HepG2 (cell line): ENCODE data around the gene ZDHHC7. TPM values are rescaled to one million over a fixed set of nuclear protein-coding genes. Genes with fewer than 3 reads are reported as not detected.

Experiments
- AGO1 ChIP-seq: fragments of 200-400 bp; formaldehyde crosslinking; IDR thresholded peaks from 2 replicates; pipeline ENCODE4 v1.6.1; 2017; ENCODE audit warnings: mild to moderate bottlenecking, low read depth, low read length, moderate library complexity; ENCODE audit not compliant: poor library complexity, severe bottlenecking
- ATF4 ChIP-seq, 2 experiments: fragments of 450-650 bp in 1 of 2; sonication (generic) in 1 of 2; formaldehyde crosslinking; IDR thresholded peaks; 2 replicates each; pipeline versions ENCODE4 v1.5.0 to v1.8.0; 2020 to 2022; ENCODE audit warnings: mild to moderate bottlenecking in 1 of 2, missing genetic modification reagents in 1 of 2
- FOXA3 ChIP-seq: IDR thresholded peaks from 2 replicates; pipeline ENCODE4 v1.6.1; 2016; ENCODE audit warnings: missing genetic modification reagents, missing compliant biosample characterization
- KAT8 ChIP-seq: IDR thresholded peaks from 2 replicates; pipeline ENCODE4 v1.6.1; 2016; ENCODE audit warnings: missing genetic modification reagents, missing compliant biosample characterization
- MLX ChIP-seq: IDR thresholded peaks from 2 replicates; pipeline ENCODE4 v1.6.1; 2016
- MYPOP ChIP-seq: sonication (generic); formaldehyde crosslinking; IDR thresholded peaks from 2 replicates; pipeline ENCODE4 v1.8.1; 2023; ENCODE audit warnings: mild to moderate bottlenecking, moderate library complexity, missing genetic modification reagents
- TBL1XR1 ChIP-seq: fragments of 150-350 bp; IDR thresholded peaks from 2 replicates; pipeline ENCODE4 v1.6.1; 2014; ENCODE audit warnings: borderline replicate concordance, low read length; ENCODE audit not compliant: partially characterized antibody
- TRIM24 ChIP-seq: sonication (generic); formaldehyde crosslinking; IDR thresholded peaks from 2 replicates; pipeline ENCODE4 v1.8.0; 2022; ENCODE audit warnings: mild to moderate bottlenecking, missing genetic modification reagents
- ZNF10 ChIP-seq: sonication (generic); formaldehyde crosslinking; IDR thresholded peaks from 2 replicates; pipeline ENCODE4 v1.4.0; 2020; ENCODE audit warnings: mild to moderate bottlenecking, low read depth, missing genetic modification reagents, borderline replicate concordance
- ZNF142 ChIP-seq: sonication (generic); formaldehyde crosslinking; IDR thresholded peaks from 2 replicates; pipeline ENCODE4 v1.4.0; 2020; ENCODE audit warnings: missing genetic modification reagents
- ZNF335 ChIP-seq: sonication (generic); formaldehyde crosslinking; IDR thresholded peaks from 2 replicates; pipeline ENCODE4 v1.4.0; 2020; ENCODE audit warnings: missing genetic modification reagents
- ZNF609 ChIP-seq: sonication (generic); formaldehyde crosslinking; IDR thresholded peaks from 2 replicates; pipeline ENCODE4 v1.4.0; 2020; ENCODE audit warnings: mild to moderate bottlenecking, missing genetic modification reagents, borderline replicate concordance
- polyA plus RNA-seq, 8 experiments: library from polyadenylated mRNA; depleted of rRNA in 3 of 8; stranded (reverse) in 7 of 8; unstranded in 1 of 8; fragments of >200 nt; fragmentation: Illumina TruSeq in 4 of 8; extraction: Trizol in 4 of 8; gene quantifications; 2 replicates each; pipeline versions ENCODE4 v1.2.1 to v1.2.3, GENCODE V29; 2011 to 2016; ENCODE audit warnings: low read depth in 4 of 8, missing spikeins in 1 of 8, mixed read lengths in 1 of 8; ENCODE audit not compliant: insufficient read depth in 1 of 8
- total RNA-seq, 5 experiments: library from RNA; depleted of rRNA; stranded (reverse); fragments of >200 nt; fragmentation: Illumina TruSeq; extraction: Trizol; gene quantifications; 2 replicates each; pipeline ENCODE4 v1.2.3, GENCODE V29; 2016; ENCODE audit warnings: low read depth in 1 of 5

The ZDHHC7 gene
- total and polyA plus RNA-seq, 2 of the 13 experiments (the other 11 are each of a cell fraction or from before 2014, with no cell fraction given), result 46.8 to 67.6 TPM

- TF ChIP-seq ZNF609 (CRISPR knock-in tag) (peak; percentile 69), TRIM24 (CRISPR knock-in tag) (no peak), AGO1 (no peak), MYPOP (CRISPR knock-in tag) (0 out of 2 replicates have a peak, but pooled peaks have one; percentile 33), ZNF10 (CRISPR knock-in tag) (no peak), ZNF335 (CRISPR knock-in tag) (0 out of 2 replicates have a peak, but pooled peaks have one; percentile 34), ZNF142 (CRISPR knock-in tag) (no peak), ATF4 (CRISPR knock-in tag; IDR thresholded peaks at IDR 0.05) (no peak), FOXA3 (CRISPR knock-in tag) (peak; percentile 84), KAT8 (CRISPR knock-in tag) (peak; percentile 51; the same call in 1 of the 2 replicates), MLX (no peak), TBL1XR1 (no peak)
These were observed 35.9 kb upstream of the ZDHHC7 start (continued) for GRCh38 chr16:85046931-85047866.
